ENCODE data around the gene SSBP3.

SSBP3 gene

GRCh38 chr1:54199765-54200518 lies 206.3 kb downstream of the SSBP3 start, which contains the start of the genes CYB5RL and MRPL37:
Gene CYB5RL, minus strand, starts transcription at chr1:54200030. Its CDS starts 4,414 bp downstream, at chr1:54195616.
Gene MRPL37, plus strand, starts transcription at chr1:54200167. Its CDS starts 77 bp downstream, at chr1:54200244.
- in situ Hi-C loops (cut with MboI; ENCODE audit: low pct_unique_long_range_greater_than_20kb, low sequenced_read_pairs, unreplicated experiment) = no loop called here
- peak; percentile 98 for DNase-seq (ENCODE audit: low spot score)
- no peak for TF ChIP-seq CTCF (IDR thresholded peaks at IDR 0.05; ENCODE audit: extremely low read depth, insufficient read depth, missing control alignments)

GRCh38 chr1:54199151-54199764 lies 206.9 kb downstream of the SSBP3 start:
- in situ Hi-C loops (cut with MboI; ENCODE audit: low pct_unique_long_range_greater_than_20kb, low sequenced_read_pairs, unreplicated experiment) = no loop called here
- peak; percentile 27 for DNase-seq (ENCODE audit: low spot score)

GRCh38 chr1:54193453-54193852 lies 212.7 kb downstream of the SSBP3 start:
- in situ Hi-C loops (cut with MboI; ENCODE audit: low pct_unique_long_range_greater_than_20kb, low sequenced_read_pairs, unreplicated experiment) = no loop called here
- TF ChIP-seq CTCF (IDR thresholded peaks at IDR 0.05; ENCODE audit: extremely low read depth, insufficient read depth, missing control alignments) = no peak
- DNase-seq (ENCODE audit: low spot score) = no peak

More at GRCh38 chr1:54199151-54199764, 206.9 kb downstream of the SSBP3 start:
- TF ChIP-seq CTCF (IDR thresholded peaks at IDR 0.05; ENCODE audit: extremely low read depth, insufficient read depth, missing control alignments) = no peak

GRCh38 chr1:54191525-54191924 lies 214.7 kb downstream of the SSBP3 start:
- TF ChIP-seq CTCF (IDR thresholded peaks at IDR 0.05; ENCODE audit: extremely low read depth, insufficient read depth, missing control alignments) = no peak
- in situ Hi-C loops (cut with MboI; ENCODE audit: low pct_unique_long_range_greater_than_20kb, low sequenced_read_pairs, unreplicated experiment) = no loop called here
- DNase-seq (ENCODE audit: low spot score) = no peak

GRCh38 chr1:54190526-54190925 lies 215.7 kb downstream of the SSBP3 start:
- no peak for TF ChIP-seq CTCF (IDR thresholded peaks at IDR 0.05; ENCODE audit: extremely low read depth, insufficient read depth, missing control alignments)
- in situ Hi-C loops (cut with MboI; ENCODE audit: low pct_unique_long_range_greater_than_20kb, low sequenced_read_pairs, unreplicated experiment) = no loop called here
- no peak for DNase-seq (ENCODE audit: low spot score)

- in situ Hi-C loops (cut with MboI; ENCODE audit: low pct_unique_long_range_greater_than_20kb, low sequenced_read_pairs, unreplicated experiment) = no loop called here
- TF ChIP-seq CTCF (IDR thresholded peaks at IDR 0.05; ENCODE audit: extremely low read depth, insufficient read depth, missing control alignments) = no peak
Measured at GRCh38 chr1:54188291-54188690, 217.9 kb downstream of the SSBP3 start.

More at GRCh38 chr1:54188291-54188690, 217.9 kb downstream of the SSBP3 start:
- no peak for DNase-seq (ENCODE audit: low spot score)

All from GM13977 (cell line).